ENCODE data around the gene TAAR6. TPM values are rescaled to one million over a fixed set of nuclear protein-coding genes. Genes with fewer than 3 reads are reported as not detected.
"Not testable (repeated sequence)": the region's sequence is repeated elsewhere in the genome, so short reads cannot be mapped to it uniquely, and the experiment has no call there.

TAAR6 gene, protein sequence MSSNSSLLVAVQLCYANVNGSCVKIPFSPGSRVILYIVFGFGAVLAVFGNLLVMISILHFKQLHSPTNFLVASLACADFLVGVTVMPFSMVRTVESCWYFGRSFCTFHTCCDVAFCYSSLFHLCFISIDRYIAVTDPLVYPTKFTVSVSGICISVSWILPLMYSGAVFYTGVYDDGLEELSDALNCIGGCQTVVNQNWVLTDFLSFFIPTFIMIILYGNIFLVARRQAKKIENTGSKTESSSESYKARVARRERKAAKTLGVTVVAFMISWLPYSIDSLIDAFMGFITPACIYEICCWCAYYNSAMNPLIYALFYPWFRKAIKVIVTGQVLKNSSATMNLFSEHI
- not detected for total RNA-seq

GRCh38 chr6:132570221-132570777 is at the start of gene TAAR6:
Gene TAAR6, plus strand, starts transcription at chr6:132570322. Its CDS starts 0 bp downstream, at chr6:132570322.
- Mint-ChIP-seq H3K9me3 (no peaks in the 10 kb centered on the region), H3K27ac (no peak within 1 kb of the TSS), H3K36me3 (no peaks in the 10 kb centered on the region)
- no peak for ATAC-seq
- no peak for DNase-seq (ENCODE audit: low spot score in 2 of 2)

- Mint-ChIP-seq H3K36me3 (no peaks in the 10 kb centered on the region), H3K27ac (no peak overlapping the region), H3K9me3 (no peaks in the 10 kb centered on the region)
- no peak for DNase-seq (ENCODE audit: low spot score in 2 of 2)
- ATAC-seq = no peak
Measured at GRCh38 chr6:132520953-132521352, 49.2 kb upstream of the TAAR6 start.

DNA sequence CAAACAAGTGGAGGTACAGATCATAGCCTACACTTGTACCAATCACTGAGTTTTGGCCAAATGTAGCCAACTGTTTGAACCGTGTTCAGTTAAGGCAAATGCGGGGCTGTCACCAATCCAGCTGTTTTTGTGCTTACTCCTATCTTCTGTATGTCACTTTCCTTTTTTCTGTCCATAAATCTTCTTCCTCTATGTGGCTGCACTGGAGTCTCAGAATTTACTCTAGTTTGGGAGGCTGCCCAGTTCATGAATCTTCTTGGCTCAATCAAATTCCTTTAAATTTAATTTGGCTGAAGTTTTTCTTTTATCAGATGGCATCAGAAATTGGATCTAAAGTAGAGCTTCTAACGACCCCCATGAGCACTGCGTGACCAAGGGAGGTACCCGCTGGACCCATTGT is 45.5 kb upstream of the TAAR6 start:
- DNase-seq (ENCODE audit: low spot score in 2 of 2) = no peak
- no peak for ATAC-seq
- Mint-ChIP-seq H3K27ac (no peak overlapping the region), H3K9me3 (no peaks in the 10 kb centered on the region), H3K36me3 (no peaks in the 10 kb centered on the region)

GRCh38 chr6:132525866-132526265 is 44.3 kb upstream of the TAAR6 start:
- ATAC-seq (no peak), DNase-seq (ENCODE audit: low spot score in 2 of 2) (no peak)
- H3K36me3 Mint-ChIP-seq = no peaks in the 10 kb centered on the region
- no peak overlapping the region for H3K27ac Mint-ChIP-seq
- H3K9me3 Mint-ChIP-seq = no peaks in the 10 kb centered on the region

GRCh38 chr6:132526461-132526860 is 43.7 kb upstream of the TAAR6 start:
- ATAC-seq (no peak), DNase-seq (ENCODE audit: low spot score in 2 of 2) (no peak)
- no peaks in the 10 kb centered on the region for H3K36me3 Mint-ChIP-seq
- no peak overlapping the region for H3K27ac Mint-ChIP-seq
- H3K9me3 Mint-ChIP-seq = no peaks in the 10 kb centered on the region

GRCh38 chr6:132527791-132528190 is 42.3 kb upstream of the TAAR6 start:
- no peaks in the 10 kb centered on the region for H3K36me3 Mint-ChIP-seq
- no peak for ATAC-seq
- DNase-seq (ENCODE audit: low spot score in 2 of 2) = no peak
- H3K9me3 Mint-ChIP-seq = no peaks in the 10 kb centered on the region
- H3K27ac Mint-ChIP-seq = no peak overlapping the region

GRCh38 chr6:132530293-132530974 is 39.7 kb upstream of the TAAR6 start:
- Mint-ChIP-seq H3K27ac (no peak overlapping the region), H3K36me3 (peaks cover 0 to 5% of the 10 kb centered on the region in 2 donors), H3K9me3 (no peaks in the 10 kb centered on the region)
- peak in 1 of 2 donors; percentile 73 for DNase-seq (ENCODE audit: low spot score in 2 of 2)
- peak; percentile 71 to 74 for ATAC-seq

DNA sequence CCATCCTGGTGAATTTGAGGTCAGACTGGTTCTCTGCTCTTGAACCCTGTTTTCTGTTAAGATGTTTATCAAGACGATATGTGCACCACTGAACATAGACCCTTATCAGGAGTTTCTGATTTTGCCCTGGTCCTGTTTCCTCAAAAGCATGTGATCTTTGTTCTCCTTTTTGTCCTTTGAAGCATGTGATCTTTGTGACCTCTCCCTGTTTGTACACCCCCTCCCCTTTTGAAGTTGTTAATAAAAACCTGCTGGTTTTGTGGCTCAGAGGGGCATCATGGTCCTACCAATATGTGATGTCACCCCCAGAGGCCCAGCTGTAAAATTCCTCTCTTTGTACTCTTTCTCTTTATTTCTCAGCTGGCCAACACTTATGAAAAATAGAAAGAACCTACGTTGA is 35.6 kb upstream of the TAAR6 start:
- H3K9me3 Mint-ChIP-seq; DNase-seq (ENCODE audit: low spot score in 2 of 2); H3K27ac Mint-ChIP-seq; H3K36me3 Mint-ChIP-seq; ATAC-seq: not testable (repeated sequence)

DNA sequence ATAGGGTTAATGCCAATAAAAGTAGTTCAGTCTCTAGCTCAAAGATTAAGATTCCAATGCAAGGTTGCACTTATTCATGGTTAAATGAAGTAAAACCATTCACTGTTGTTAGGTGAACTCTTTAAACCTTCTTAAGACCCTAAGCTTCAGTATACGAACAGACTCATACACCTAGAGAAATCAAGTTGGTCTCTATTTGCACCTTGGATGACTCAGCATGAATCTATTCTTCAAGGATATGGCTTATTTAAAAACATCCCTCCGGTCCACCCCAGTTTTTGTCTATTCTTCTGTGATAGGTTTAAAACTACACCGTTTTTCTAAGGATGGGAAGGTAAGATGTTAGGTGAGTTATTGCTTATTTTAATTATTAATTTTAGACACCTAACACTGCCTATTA is 33.0 kb upstream of the TAAR6 start:
- no peak for ATAC-seq

DNA sequence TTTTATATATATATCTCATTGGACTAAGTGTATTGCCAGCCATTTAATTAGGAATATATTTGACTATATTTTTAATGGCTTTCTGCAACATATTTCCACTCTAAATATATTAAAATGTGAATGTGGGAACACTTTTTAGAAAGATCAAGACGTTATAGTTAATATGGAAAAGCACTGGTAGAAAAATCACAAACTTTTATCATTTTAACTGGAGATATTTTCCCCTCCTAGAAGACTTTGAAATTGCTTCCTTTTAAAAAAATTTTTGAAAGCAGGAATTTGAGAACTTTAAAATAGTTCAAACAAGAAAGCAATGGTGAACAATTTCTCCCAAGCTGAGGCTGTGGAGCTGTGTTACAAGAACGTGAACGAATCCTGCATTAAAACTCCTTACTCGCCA is 32.1 kb upstream of the TAAR6 start, which contains the start of gene TAAR9:
Gene TAAR9 (plus strand): TSS at position 301 of the 400 bp plus-strand sequence. CDS start 13 bp downstream, at position 314.
- Mint-ChIP-seq H3K27ac (no peak within 1 kb of the TSS), H3K9me3 (no peaks in the 10 kb centered on the region), H3K36me3 (peaks cover 0 to 5% of the 10 kb centered on the region in 2 donors)
- DNase-seq (ENCODE audit: low spot score in 2 of 2) (no peak), ATAC-seq (no peak)

More for the DNA sequence above, 33.0 kb upstream of the TAAR6 start:
- H3K36me3 Mint-ChIP-seq = peaks cover 0 to 5% of the 10 kb centered on the region in 2 donors
- H3K27ac Mint-ChIP-seq = no peak overlapping the region
- H3K9me3 Mint-ChIP-seq = no peaks in the 10 kb centered on the region
- no peak for DNase-seq (ENCODE audit: low spot score in 2 of 2)

DNA sequence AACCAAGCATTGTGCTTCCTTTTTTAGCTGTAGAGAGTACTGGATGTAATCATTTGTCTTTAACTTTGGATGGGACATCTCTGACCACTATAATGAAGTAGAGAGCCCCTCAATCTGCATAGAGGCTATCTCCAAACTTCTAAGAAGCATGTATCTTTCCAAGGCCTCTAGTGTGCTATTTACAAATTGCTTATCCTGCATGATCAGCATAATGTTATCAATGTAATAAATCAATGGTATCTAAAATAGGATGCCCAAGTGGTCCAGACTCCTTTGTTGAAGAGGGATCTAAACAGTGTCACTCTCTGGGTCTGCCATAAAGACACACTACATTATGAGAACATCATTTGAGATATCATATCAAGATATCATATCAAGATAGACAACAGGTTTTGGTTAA is 25.3 kb upstream of the TAAR6 start:
- ATAC-seq = no peak
- DNase-seq (ENCODE audit: low spot score in 2 of 2) = no peak
- Mint-ChIP-seq H3K27ac (no peak overlapping the region), H3K9me3 (no peaks in the 10 kb centered on the region), H3K36me3 (no peaks in the 10 kb centered on the region)

DNA sequence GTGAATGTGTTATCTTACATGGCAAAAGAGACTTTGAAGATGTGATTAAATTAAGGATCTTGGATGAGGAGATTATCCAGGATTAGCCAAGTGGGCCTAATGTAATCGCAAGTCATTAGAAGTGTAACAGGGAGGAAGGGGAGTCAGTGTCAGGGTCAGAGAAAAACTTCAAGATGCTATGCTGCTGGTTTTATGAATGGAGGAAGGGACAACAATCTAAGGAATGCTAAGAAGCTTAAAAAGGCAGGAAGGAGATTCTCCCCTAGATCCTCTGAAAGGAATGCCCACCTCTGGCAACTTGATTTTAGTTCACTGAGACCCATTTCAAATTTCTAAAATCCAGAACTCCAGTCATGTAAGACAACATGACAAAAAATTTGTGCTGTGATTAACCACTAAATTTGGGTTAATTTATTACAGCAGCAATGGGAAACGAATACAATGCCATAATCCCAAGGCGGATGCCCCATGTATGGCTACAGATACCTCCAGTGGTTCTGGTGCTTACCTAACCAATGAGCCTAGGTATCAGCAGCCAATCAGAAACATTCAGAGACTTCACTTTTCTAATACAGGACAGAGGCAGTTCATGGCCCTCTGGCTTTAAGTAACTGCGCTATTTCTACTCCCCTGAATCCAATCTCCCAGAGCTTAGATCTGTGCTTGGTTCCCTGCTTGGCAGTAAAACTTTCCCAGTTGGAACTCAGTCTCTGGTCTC is 21.2 kb upstream of the TAAR6 start:
- ATAC-seq (no peak), DNase-seq (ENCODE audit: low spot score in 2 of 2) (no peak)
- Mint-ChIP-seq H3K9me3 (no peaks in the 10 kb centered on the region), H3K27ac (no peak overlapping the region), H3K36me3 (no peaks in the 10 kb centered on the region)

GRCh38 chr6:132551214-132551613 is 18.9 kb upstream of the TAAR6 start:
- no peaks in the 10 kb centered on the region for H3K9me3 Mint-ChIP-seq
- ATAC-seq (no peak), DNase-seq (ENCODE audit: low spot score in 2 of 2) (no peak)
- no peaks in the 10 kb centered on the region for H3K36me3 Mint-ChIP-seq
- H3K27ac Mint-ChIP-seq = no peak overlapping the region

DNA sequence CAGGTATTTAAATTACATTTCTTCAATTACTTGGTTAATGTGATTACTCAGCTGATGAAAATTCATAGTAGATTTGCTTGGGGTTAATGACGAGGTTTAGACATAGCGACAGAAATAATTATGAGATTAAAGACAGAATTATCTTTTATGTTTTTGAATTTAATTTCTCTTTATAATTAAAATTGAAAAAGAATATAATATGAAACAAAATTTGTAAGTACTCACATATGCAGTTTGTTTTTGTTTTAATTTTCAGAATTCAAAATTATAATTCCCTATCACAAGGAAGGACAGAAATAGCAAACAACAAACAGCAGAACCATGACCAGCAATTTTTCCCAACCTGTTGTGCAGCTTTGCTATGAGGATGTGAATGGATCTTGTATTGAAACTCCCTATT is 17.8 kb upstream of the TAAR6 start, which contains the start of gene TAAR8:
Gene TAAR8 (plus strand): TSS at position 301 of the 400 bp plus-strand sequence. CDS start 21 bp downstream, at position 322.
- Mint-ChIP-seq H3K9me3 (no peaks in the 10 kb centered on the region), H3K27ac (no peak within 1 kb of the TSS), H3K36me3 (no peaks in the 10 kb centered on the region)
- ATAC-seq = no peak
- no peak for DNase-seq (ENCODE audit: low spot score in 2 of 2)

DNA sequence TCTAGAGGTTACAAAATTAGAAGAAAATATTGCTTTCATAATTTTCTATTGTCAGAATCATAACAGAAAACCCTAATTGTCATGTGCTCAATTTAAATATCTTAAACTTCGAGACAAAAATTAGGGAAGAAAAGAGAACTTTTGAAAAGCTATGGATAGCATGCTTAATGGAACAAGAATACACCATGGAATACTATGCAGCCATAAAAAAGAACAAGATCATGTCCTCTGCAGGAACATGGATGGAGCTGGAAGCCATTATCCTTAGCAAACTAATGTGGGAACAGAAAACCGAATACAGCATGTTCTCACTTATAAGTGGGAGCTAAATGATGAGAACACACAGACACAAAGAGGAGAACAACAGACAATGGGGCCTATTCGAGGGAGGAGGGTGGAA is 10.0 kb upstream of the TAAR6 start:
- H3K36me3 Mint-ChIP-seq; H3K9me3 Mint-ChIP-seq; H3K27ac Mint-ChIP-seq; DNase-seq (ENCODE audit: low spot score in 2 of 2); ATAC-seq: not testable (repeated sequence)

GRCh38 chr6:132566404-132566803 is 3.7 kb upstream of the TAAR6 start:
- DNase-seq (ENCODE audit: low spot score in 2 of 2) (no peak), ATAC-seq (no peak)
- Mint-ChIP-seq H3K27ac (no peak overlapping the region), H3K36me3 (no peaks in the 10 kb centered on the region), H3K9me3 (no peaks in the 10 kb centered on the region)

GRCh38 chr6:132567566-132567965 is 2.6 kb upstream of the TAAR6 start:
- ATAC-seq = no peak
- Mint-ChIP-seq H3K9me3 (no peaks in the 10 kb centered on the region), H3K27ac (no peak overlapping the region), H3K36me3 (no peaks in the 10 kb centered on the region)
- DNase-seq (ENCODE audit: low spot score in 2 of 2) = no peak
